ENCODE results near the gene IGIP.

DNA sequence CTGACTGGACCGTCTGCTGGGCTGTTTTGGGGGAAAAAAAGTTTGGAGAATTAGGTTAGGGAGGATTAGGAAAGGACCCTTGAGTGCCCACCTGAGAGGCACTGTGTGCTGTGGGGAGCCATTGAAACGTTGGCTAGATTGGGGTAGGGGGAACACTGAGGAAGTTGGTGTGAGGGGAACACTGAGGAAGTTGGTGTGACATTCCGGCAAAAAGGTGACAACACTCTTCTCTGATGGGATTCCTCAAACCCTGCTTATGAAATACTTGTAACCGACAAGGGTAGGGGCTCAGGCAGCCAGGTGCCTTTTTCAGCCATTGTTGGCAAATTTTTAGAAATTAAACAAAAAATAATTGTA, 50.3 kb downstream of the IGIP start:
- TF ChIP-seq RAD21 (IDR thresholded peaks at IDR 0.05; ENCODE audit: low read depth) (no peak), CREB1 (IDR thresholded peaks at IDR 0.05; ENCODE audit: low read depth) (no peak), TAF1 (IDR thresholded peaks at IDR 0.05; ENCODE audit: low read depth) (no peak), EP300 (IDR thresholded peaks at IDR 0.05; ENCODE audit: borderline replicate concordance) (no peak), NFIC (IDR thresholded peaks at IDR 0.05) (no peak)
- TF ChIP-seq, protein P1, sequence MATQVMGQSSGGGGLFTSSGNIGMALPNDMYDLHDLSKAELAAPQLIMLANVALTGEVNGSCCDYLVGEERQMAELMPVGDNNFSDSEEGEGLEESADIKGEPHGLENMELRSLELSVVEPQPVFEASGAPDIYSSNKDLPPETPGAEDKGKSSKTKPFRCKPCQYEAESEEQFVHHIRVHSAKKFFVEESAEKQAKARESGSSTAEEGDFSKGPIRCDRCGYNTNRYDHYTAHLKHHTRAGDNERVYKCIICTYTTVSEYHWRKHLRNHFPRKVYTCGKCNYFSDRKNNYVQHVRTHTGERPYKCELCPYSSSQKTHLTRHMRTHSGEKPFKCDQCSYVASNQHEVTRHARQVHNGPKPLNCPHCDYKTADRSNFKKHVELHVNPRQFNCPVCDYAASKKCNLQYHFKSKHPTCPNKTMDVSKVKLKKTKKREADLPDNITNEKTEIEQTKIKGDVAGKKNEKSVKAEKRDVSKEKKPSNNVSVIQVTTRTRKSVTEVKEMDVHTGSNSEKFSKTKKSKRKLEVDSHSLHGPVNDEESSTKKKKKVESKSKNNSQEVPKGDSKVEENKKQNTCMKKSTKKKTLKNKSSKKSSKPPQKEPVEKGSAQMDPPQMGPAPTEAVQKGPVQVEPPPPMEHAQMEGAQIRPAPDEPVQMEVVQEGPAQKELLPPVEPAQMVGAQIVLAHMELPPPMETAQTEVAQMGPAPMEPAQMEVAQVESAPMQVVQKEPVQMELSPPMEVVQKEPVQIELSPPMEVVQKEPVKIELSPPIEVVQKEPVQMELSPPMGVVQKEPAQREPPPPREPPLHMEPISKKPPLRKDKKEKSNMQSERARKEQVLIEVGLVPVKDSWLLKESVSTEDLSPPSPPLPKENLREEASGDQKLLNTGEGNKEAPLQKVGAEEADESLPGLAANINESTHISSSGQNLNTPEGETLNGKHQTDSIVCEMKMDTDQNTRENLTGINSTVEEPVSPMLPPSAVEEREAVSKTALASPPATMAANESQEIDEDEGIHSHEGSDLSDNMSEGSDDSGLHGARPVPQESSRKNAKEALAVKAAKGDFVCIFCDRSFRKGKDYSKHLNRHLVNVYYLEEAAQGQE (IDR thresholded peaks at IDR 0.05; ENCODE audit: low read depth) = no peak
- TF ChIP-seq, protein P2, sequence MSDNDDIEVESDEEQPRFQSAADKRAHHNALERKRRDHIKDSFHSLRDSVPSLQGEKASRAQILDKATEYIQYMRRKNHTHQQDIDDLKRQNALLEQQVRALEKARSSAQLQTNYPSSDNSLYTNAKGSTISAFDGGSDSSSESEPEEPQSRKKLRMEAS (IDR thresholded peaks at IDR 0.05) = no peak

All from Ishikawa (cell line).